A204.1 (cell line): ENCODE data around the gene RAB11FIP4.

ENCODE experiments used
- FAIRE-seq: peaks from 2 replicates; lab custom pipeline; 2012; peaks lifted over from hg19 to GRCh38; lab: Jason Lieb, UNC

RAB11FIP4 gene

DNA sequence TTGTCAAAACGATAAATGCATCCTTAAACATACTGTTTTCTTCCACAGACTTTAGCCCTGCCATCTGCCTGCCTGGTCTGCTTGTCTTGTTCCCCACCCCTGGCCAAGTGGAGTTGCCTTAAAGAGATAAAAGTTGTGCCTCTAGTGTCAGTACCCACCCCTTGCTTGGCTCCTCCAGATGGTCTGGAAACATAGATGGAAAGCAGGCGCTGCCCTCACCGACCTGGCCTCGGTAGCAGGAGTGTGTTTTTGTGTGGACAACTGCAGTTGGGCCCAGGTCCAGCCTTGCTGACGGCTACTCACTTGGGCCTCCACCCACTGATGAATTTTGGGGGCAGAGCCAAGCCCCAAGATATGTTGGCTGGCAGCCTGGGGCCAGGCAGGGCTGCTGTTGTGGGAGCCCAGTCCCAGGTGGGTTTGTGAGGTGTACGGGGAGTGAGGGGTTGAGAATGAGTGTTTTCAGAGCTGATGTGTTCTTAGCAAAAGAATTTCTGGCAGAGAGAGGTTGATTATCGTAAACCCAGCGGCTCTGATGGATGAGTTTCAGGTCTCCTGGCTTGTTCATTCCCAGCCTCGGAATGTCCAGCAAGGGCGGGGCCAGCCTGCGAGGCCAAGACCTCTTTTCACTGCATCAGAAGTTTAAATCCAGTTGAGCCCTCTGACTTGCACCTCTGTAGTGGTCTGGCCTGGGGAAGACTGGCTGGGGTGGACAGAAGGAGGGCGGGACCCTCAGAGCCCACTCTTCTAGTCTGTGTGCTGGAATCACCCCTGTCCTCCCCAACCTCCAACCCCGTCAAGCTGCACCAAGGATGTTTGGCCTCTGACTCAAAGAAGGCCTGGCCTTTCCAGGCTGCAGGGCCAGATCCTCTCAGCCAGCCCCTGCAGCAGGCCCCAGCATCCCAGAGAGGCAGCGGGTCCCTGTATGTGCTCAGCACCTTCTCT, 179.7 kb downstream of the RAB11FIP4 start:
- no peak for FAIRE-seq

- no peak for FAIRE-seq
Measured at GRCh38 chr17:31572341-31572740, 180.9 kb downstream of the RAB11FIP4 start.

GRCh38 chr17:31573047-31573446, 181.6 kb downstream of the RAB11FIP4 start:
- no peak for FAIRE-seq

DNA sequence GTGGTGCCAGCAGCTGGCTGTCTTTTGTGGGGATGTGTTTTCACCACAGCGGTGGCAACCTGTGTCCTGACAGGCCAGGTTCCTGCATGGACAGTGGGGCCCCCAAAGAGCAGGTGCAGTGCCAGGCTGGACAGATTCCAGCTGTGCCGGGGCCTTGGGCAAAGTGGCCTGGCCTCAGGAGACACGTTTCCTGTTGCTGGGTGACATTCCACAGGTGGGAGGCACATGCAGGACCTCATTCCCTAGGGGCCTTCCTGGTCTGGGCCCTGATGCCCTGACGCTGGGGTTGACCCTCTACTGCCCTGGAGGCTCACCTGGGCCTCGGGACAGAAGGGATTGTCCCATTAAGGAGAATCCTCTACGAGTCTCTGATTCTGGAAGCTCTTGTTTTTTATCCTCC, 182.4 kb downstream of the RAB11FIP4 start:
- no peak for FAIRE-seq

GRCh38 chr17:31574458-31574857, 183.0 kb downstream of the RAB11FIP4 start:
- FAIRE-seq: no peak

DNA sequence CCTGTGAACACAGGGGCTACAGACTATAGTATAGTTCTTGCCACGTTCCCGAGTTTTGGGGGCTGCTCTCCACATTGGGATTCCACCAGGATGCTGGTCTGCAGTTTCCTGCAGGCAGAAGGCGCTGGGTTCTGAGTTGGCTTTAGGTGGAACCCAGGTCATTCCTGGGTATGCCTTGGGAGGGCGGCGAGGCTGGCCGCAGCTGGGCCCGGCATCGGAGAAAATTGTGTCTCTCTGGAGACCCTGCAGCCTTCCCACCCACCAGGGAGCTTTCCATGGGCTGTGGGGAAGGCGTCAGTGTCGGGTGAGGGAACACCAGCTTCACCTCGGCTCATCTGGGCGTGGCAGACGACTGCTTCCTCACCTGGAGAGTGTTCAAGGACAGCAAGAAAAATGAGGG, 183.6 kb downstream of the RAB11FIP4 start:
- no peak for FAIRE-seq

DNA sequence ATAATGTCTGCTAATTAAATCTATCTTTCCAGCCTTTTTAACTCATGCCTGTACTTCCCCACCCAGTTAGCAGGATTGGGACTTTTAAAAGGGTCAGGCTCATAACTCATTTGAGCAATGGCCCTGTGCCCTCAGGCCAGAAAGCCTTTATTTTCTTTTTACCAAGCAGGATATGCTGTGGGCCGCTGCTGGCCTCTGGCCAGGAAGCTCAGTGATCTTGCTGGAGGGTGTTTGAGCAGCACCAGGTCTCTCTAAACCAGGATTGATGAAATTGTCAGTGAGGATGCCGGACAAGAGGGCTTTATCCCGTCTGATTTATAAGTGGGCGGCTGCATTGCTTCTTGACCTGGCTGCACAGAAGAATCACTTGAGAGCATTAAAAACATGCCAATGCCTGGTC, 187.8 kb downstream of the RAB11FIP4 start:
- FAIRE-seq: no peak

DNA sequence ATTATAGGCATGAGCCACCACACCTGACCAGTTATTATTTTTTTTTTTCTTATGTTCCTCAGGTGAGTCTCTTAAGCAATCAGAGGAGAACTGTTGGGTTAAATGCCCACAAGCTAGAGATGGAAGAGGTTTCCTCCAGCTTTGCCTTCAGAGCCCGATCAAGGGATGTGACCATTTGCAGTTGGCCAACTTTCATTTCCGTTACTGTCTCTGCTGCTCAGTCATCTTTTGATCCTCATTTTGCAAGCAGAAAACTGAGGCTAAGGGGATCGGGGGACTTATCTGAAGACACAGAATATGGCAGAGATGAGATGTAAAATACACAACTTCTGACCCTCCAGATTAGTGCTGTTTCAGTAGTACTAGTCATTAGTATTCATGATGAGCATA, 188.8 kb downstream of the RAB11FIP4 start:
- no peak for FAIRE-seq

- FAIRE-seq: no peak
Measured at GRCh38 chr17:31580706-31581490, 189.4 kb downstream of the RAB11FIP4 start.

DNA sequence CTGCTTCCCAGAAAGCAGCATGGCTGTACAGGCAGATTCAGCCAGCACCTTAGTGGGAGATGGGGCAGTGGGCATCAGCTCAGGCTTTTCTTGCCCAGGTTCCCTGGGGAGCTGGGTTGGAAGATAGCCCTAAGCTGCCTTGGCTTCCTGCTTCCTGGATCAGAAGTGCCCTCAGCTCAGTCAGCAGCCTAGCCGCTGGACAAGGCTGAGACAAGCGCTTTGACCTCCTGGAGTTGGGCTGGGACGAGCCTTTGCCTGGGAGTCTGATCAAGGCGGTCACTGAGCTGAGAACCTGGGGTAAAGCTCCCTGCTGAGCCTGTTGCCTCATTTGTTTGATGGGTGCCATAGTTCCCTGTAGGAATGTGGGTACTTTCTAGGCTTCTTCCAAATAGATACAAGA, 190.0 kb downstream of the RAB11FIP4 start:
- FAIRE-seq: no peak

GRCh38 chr17:31582151-31582907, 190.9 kb downstream of the RAB11FIP4 start:
- FAIRE-seq: no peak

DNA sequence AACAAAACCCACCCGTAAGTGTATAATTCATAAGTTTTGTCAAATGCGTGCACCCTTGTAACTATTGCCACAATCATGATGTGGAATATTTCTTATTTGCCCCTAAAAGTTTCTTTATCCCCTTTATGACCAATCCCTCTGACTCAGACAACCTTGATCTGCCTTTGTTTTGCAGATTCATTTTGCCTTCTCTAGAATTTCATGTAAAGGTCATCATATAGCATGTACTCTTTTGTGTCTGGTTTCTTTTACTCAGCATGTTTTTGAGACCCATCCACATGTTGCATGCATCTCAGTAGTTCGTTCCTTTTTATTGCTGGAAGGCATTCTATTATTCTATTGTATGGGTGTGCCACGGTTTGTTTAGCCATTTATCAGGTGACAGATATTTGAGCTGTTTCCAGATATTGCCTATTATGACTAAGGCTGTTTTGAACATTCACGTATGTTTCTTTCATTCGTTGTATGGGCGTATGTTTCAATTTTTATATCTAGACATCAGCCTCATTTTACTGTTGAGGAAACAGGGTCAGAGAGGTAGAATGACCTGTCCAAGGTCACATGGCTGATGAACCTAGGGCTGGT, 192.4 kb downstream of the RAB11FIP4 start:
- FAIRE-seq: no peak

- FAIRE-seq: no peak
Measured at GRCh38 chr17:31584438-31585279, 193.2 kb downstream of the RAB11FIP4 start.

DNA sequence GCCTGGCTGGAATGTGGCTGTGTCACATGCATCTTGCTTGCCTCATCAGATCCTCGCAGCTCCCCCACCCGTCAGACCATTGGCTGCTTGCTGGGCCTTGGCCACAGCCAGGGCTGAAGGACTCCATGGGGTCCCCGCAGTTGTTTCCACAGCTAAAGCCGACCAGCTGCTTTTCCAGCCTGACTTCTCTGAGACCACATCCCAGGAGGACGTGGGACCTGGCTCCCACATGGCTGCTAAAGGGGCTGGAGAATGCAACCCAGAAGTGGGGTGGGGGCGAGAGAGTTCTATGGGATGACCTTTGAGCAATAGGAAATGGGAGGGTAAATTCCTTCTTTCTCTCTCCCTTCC, 193.8 kb downstream of the RAB11FIP4 start:
- no peak for FAIRE-seq

DNA sequence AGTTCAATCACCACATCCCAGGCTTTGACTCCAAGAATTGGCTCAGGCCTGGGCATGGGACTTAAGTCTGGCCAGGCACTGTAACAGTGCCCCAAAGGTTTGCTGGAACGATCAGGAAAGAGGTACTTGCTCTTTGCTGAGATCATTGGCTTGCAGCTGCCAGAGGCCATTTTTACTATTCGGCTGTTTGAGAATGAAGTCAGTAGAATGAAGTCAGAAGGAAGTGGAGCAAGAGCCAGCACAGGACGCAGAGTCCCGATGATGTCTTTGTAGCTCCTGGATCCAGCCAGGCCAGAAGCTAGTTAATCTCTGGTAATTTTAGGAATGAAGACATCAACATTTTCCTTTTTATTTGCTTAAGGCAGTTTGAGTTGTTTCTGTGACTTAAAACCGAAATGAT, 195.5 kb downstream of the RAB11FIP4 start:
- no peak for FAIRE-seq

- FAIRE-seq: no peak
Measured at GRCh38 chr17:31587462-31587861, 196.0 kb downstream of the RAB11FIP4 start.
